GM11168 (cell line): ENCODE measurements around the gene SPTBN4.
"Not testable (repeated sequence)": the region's sequence is repeated elsewhere in the genome, so short reads cannot be mapped to it uniquely, and the experiment has no call there.

ENCODE experiments used
- in situ Hi-C: fragments of 300-500 bp; cut with MboI; formaldehyde crosslinking; loops from one replicate; pipeline ENCODE4 v1.12.0; 2022; ENCODE audit warnings: low sequenced_read_pairs; ENCODE audit not compliant: unreplicated experiment

SPTBN4 gene

GRCh38 chr19:40464059-40465024 is 2.5 kb upstream of the SPTBN4 start:
- in situ Hi-C loops = no loop called here

DNA sequence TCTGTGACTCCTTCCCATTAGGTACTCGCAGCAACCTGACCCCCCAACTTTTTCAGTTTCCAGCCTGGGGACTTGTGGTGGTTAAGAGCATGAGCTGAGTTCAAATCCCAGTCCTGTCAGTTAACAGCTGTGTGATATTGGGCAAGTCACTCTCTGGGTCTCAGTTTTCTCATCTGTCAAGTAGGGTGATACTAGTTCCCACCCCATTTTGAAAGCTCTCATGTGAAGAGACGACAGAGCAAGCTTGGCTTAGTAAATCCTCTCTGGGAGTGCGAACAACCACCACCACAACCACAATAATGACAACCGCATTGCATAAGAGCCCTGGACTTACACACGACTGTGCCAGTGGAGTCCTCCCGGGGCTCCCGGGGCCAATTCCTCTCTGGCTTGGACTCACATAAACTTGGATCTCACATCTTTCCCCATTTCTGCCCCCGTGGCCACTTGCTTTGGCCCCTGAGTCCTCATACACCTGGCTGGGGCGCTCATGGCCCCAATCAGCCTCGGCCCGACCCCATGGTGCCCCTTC is 1.7 kb upstream of the SPTBN4 start:
- in situ Hi-C loops = no loop called here

- in situ Hi-C loops = no loop called here
Observed at GRCh38 chr19:40465557-40466218, 1.1 kb upstream of the SPTBN4 start, which contains the start of gene BLVRB. TSS of gene BLVRB (minus strand) at chr19:40465745. CDS start at chr19:40465688, 57 bp downstream.

- in situ Hi-C loops = no loop called here
Observed at GRCh38 chr19:40466219-40466984, 399 bp upstream of the SPTBN4 start.

GRCh38 chr19:40469011-40469410 is 2.2 kb downstream of the SPTBN4 start:
- in situ Hi-C loops = no loop called here

DNA sequence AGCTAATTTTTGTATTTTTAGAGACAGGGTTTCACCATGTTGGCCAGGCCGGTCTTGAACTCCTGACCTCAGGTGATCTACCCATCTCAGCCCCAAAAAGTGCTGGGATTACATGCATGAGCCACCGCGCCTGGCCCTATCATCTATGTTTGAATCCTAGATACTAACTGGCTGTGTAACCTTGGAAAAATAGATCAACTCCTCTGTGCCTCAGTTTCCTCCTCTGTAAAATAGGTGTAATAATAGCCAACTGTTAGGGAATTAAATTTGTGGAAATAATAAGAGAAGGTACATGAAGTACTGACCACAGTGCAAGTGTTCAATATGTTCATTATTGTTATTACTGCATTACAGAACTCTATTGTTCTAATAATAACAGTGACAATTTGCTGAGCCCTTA is 4.3 kb downstream of the SPTBN4 start:
- in situ Hi-C loops = no loop called here

DNA sequence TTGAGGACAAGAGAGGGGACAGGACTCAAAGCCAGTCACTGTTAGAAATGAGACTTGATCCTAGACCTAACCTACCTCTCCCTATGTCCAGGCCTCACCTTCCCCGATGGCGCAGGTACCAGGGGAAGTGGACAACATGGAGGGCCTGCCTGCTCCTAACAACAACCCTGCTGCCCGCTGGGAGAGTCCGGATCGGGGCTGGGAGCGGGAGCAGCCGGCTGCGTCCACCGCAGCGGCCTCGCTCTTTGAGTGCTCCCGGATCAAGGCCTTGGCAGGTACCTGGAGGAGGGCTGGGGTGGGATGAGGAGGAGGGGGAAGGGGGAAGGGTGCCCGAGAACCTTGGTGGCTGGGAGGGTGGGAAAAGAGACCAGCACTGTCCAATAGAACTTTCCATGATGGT is 5.7 kb downstream of the SPTBN4 start:
- in situ Hi-C loops = no loop called here

- in situ Hi-C loops = no loop called here
Observed at GRCh38 chr19:40474737-40475136, 7.9 kb downstream of the SPTBN4 start.

DNA sequence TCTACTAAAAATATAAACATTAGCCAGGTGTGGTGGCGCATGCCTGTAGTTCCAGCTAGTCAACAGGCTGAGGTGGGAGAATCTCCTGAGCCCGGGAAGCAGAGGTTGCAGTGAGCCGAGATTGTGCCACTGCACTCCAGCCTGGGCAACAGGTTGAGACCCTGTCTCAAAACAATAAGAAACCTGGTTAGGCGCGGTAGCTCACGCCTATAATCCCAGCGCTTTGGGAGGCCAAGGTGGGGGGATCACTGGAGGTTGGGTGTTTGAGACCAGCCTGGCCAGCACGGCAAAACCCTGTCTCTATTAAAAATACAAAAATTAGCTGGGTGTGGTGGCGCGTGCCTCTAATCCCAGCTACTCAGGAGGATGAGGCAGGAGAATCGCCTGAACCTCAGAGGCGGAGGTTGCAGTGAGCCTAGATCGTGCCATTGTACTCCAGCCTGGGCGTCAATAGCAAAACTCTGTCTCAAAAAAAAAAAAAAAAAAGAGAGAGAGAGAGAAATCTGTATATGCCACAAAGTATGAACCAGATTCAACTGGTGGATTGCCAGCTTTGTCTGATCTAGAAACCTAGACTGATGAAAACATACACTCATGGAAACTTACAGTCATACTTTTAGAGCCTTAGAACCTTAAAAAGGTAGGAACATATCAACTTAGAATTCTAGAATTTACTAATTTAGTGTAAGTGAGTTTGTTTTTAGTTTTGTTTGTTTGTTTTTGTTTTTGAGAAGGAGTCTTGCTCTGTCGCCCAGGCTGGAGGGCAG is 9.3 kb downstream of the SPTBN4 start:
- in situ Hi-C loops = not testable (repeated sequence)

DNA sequence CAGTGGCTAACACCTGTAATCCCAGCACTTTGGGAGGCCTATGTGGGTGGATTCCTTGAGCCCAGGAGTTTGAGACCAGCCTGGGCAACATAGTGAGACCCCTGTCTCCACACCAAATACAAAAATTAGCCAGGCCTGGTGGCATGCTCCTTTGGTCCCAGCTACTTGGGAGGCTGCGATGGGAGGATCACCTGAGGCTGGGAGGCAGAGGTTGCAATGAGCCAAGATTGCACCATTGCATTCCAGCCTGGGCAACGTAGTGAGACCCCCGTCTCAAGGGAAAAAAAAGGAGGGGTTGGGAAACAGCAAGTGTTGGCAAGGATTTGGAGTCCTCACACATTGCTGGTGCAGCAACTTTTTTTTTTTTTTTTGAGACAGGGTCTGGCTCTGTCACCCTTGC is 19.2 kb downstream of the SPTBN4 start:
- in situ Hi-C loops = no loop called here

- in situ Hi-C loops = no loop called here
Observed at GRCh38 chr19:40489882-40490230, 23.1 kb downstream of the SPTBN4 start.

DNA sequence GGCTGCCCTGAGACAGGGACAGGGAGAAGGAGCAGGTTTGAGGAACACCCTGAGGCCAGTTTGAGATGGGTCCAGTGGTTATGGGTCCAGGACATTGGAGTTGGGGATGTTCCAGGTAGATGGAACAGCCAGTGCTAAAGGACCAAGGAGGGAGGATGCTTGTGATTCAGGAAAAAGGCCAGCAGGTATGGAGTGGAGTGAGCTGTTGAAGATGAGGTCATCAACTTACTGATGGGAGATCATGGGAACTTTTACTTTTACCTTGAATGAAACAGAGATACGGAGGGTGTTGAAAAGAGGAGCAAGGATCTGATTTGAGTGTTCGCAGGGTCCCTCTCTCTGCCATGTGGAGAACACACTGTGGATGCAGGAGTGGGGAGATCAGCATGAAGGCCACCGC is 25.5 kb downstream of the SPTBN4 start:
- in situ Hi-C loops = no loop called here

- in situ Hi-C loops = no loop called here
Observed at GRCh38 chr19:40493778-40494177, 27.0 kb downstream of the SPTBN4 start.

GRCh38 chr19:40494191-40494838 is 27.5 kb downstream of the SPTBN4 start:
- in situ Hi-C loops = no loop called here

GRCh38 chr19:40497214-40497613 is 30.4 kb downstream of the SPTBN4 start:
- in situ Hi-C loops = no loop called here

DNA sequence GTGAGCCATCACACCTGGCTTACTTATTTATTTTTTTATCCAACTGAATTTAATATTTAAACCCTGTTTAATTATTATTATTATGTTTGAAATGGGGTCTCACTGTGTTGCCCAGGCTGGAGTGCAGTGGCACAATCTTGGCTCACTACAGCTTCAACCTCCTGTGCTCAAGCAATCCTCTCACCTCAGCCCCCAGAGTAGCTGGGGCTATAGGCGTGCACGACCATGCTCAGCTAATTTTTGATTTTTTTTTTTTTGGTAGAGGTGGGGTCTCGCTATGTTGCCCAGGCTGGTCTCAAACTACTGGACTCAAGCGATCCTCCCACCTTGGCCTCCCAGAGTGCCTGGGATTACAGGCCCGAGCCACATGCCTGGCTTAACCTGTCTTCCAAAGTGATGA is 32.5 kb downstream of the SPTBN4 start:
- in situ Hi-C loops = no loop called here

GRCh38 chr19:40500678-40501530 is 34.1 kb downstream of the SPTBN4 start:
- in situ Hi-C loops = not testable (repeated sequence)

GRCh38 chr19:40501599-40501998 is 34.8 kb downstream of the SPTBN4 start:
- in situ Hi-C loops = no loop called here
